Ectodermal cell (in vitro differentiated cells): ENCODE data around the gene C2.
"Not testable (repeated sequence)": the region's sequence is repeated elsewhere in the genome, so short reads cannot be mapped to it uniquely, and the experiment has no call there.

Experiments
- H3K27ac ChIP-seq: 2 replicates; pipeline ENCODE4 v1.7.0; 2013; ENCODE audit warnings: mild to moderate bottlenecking, low read depth, low read length; ENCODE audit not compliant: insufficient read depth, poor library complexity, severe bottlenecking
- H3K27me3 ChIP-seq: 2 replicates; pipeline ENCODE4 v1.7.0; 2013; ENCODE audit warnings: mild to moderate bottlenecking, low read length; ENCODE audit not compliant: insufficient read depth, control insufficient read depth, poor library complexity, severe bottlenecking
- H3K36me3 ChIP-seq: one replicate; pipeline ENCODE4 v1.7.0; 2013; ENCODE audit warnings: low read length; ENCODE audit not compliant: control insufficient read depth, insufficient read depth
- H3K4me1 ChIP-seq: one replicate; pipeline ENCODE4 v1.7.0; 2013; ENCODE audit warnings: low read length; ENCODE audit not compliant: control insufficient read depth, insufficient read depth
- H3K4me3 ChIP-seq: 2 replicates; pipeline ENCODE4 v1.7.0; 2013; ENCODE audit warnings: low read depth, low read length, control low read depth; ENCODE audit not compliant: insufficient read depth
- H3K9me3 ChIP-seq: 2 replicates; pipeline ENCODE4 v1.7.0; 2013; ENCODE audit warnings: mild to moderate bottlenecking, low read length, moderate library complexity; ENCODE audit not compliant: control insufficient read depth
- WGBS, 2 experiments: methylation state at CpG; one replicate each; pipeline ENCODE4 v1.1.7; 2013; ENCODE audit warnings: missing lambda C conversion rate in 2 of 2; 5-methylcytosine and 5-hydroxymethylcytosine counted together

C2 gene

GRCh38 chr6:31922942-31923341 is 4.6 kb upstream of the C2 start:
- H3K27me3 ChIP-seq: peaks cover 3% of the 10 kb centered on the region
- WGBS, 2 experiments: 31% methylated on average over 5 of the region's 5 CpGs
- no peak overlapping the region for H3K27ac ChIP-seq
- no peaks in the 10 kb centered on the region for H3K36me3 ChIP-seq
- H3K9me3 ChIP-seq: no peaks in the 10 kb centered on the region
- H3K4me3 ChIP-seq: no peak overlapping the region
- no peaks in the 10 kb centered on the region for H3K4me1 ChIP-seq

- no peak overlapping the region for H3K27ac ChIP-seq
Observed at GRCh38 chr6:31927863-31928671, 550 bp downstream of the C2 start.

GRCh38 chr6:31928672-31928939 is 1.1 kb downstream of the C2 start:
- H3K27me3 ChIP-seq: peaks cover 3% of the 10 kb centered on the region
- H3K36me3 ChIP-seq: no peaks in the 10 kb centered on the region
- H3K27ac ChIP-seq: no peak overlapping the region
- WGBS, 2 experiments: 92% methylated on average over 9 of the region's 9 CpGs
- H3K4me1 ChIP-seq: no peaks in the 10 kb centered on the region
- no peak overlapping the region for H3K4me3 ChIP-seq
- H3K9me3 ChIP-seq: no peaks in the 10 kb centered on the region

More at GRCh38 chr6:31927863-31928671, 550 bp downstream of the C2 start:
- Histone ChIP-seq H3K4me3 (no peak overlapping the region), H3K36me3 (no peaks in the 10 kb centered on the region), H3K4me1 (no peaks in the 10 kb centered on the region), H3K9me3 (no peaks in the 10 kb centered on the region), H3K27me3 (peaks cover 3% of the 10 kb centered on the region)
- WGBS, 2 experiments: 89 to 94% methylated on average over 11 of the region's 11 CpGs

GRCh38 chr6:31930962-31931361 is 3.4 kb downstream of the C2 start:
- 96 to 100% methylated on average over 1 of the region's 1 CpG for WGBS, 2 experiments
- Histone ChIP-seq H3K27me3 (no peaks in the 10 kb centered on the region), H3K27ac (no peak overlapping the region), H3K9me3 (no peaks in the 10 kb centered on the region), H3K4me3 (no peak overlapping the region), H3K36me3 (no peaks in the 10 kb centered on the region), H3K4me1 (no peaks in the 10 kb centered on the region)

- H3K27me3 ChIP-seq, H3K27ac ChIP-seq, H3K4me1 ChIP-seq, H3K9me3 ChIP-seq, H3K36me3 ChIP-seq, H3K4me3 ChIP-seq: not testable (repeated sequence)
- WGBS, 2 experiments: 96 to 98% methylated on average over 32 of the region's 32 CpGs
Observed at GRCh38 chr6:31932137-31932536, 4.6 kb downstream of the C2 start.

- no peak overlapping the region for H3K4me3 ChIP-seq
- no peak overlapping the region for H3K27ac ChIP-seq
- H3K27me3 ChIP-seq: no peaks in the 10 kb centered on the region
- WGBS, 2 experiments: 90 to 94% methylated on average over 19 of the region's 19 CpGs
- no peaks in the 10 kb centered on the region for H3K9me3 ChIP-seq
- no peaks in the 10 kb centered on the region for H3K4me1 ChIP-seq
- no peaks in the 10 kb centered on the region for H3K36me3 ChIP-seq
Observed at GRCh38 chr6:31933537-31933936, 6.0 kb downstream of the C2 start.

- H3K36me3 ChIP-seq: no peaks in the 10 kb centered on the region
- H3K27me3 ChIP-seq: no peaks in the 10 kb centered on the region
- 89 to 96% methylated on average over 3 of the region's 3 CpGs for WGBS, 2 experiments
- no peaks in the 10 kb centered on the region for H3K4me1 ChIP-seq
- no peak overlapping the region for H3K27ac ChIP-seq
- H3K4me3 ChIP-seq: no peak overlapping the region
- H3K9me3 ChIP-seq: no peaks in the 10 kb centered on the region
Observed at GRCh38 chr6:31935021-31935420, 7.5 kb downstream of the C2 start.

GRCh38 chr6:31935823-31936222 is 8.3 kb downstream of the C2 start:
- WGBS, 2 experiments: 86 to 88% methylated on average over 9 of the region's 9 CpGs
- Histone ChIP-seq H3K9me3 (no peaks in the 10 kb centered on the region), H3K4me1 (no peaks in the 10 kb centered on the region), H3K36me3 (no peaks in the 10 kb centered on the region), H3K27me3 (no peaks in the 10 kb centered on the region), H3K4me3 (no peak overlapping the region), H3K27ac (no peak overlapping the region)

GRCh38 chr6:31940256-31940664 is 12.7 kb downstream of the C2 start:
- H3K27ac ChIP-seq: no peak overlapping the region
- H3K4me1 ChIP-seq: peaks cover 1% of the 10 kb centered on the region
- no peak overlapping the region for H3K4me3 ChIP-seq
- H3K27me3 ChIP-seq: no peaks in the 10 kb centered on the region
- 47 to 55% methylated on average over 6 of the region's 6 CpGs for WGBS, 2 experiments
- H3K36me3 ChIP-seq: no peaks in the 10 kb centered on the region
- no peaks in the 10 kb centered on the region for H3K9me3 ChIP-seq

- Histone ChIP-seq H3K27ac (no peak overlapping the region), H3K4me3 (no peak overlapping the region), H3K27me3 (no peaks in the 10 kb centered on the region), H3K4me1 (peaks cover 8% of the 10 kb centered on the region), H3K9me3 (no peaks in the 10 kb centered on the region), H3K36me3 (no peaks in the 10 kb centered on the region)
- 84 to 89% methylated on average over 3 of the region's 3 CpGs for WGBS, 2 experiments
Observed at GRCh38 chr6:31943742-31944141, 16.2 kb downstream of the C2 start.

GRCh38 chr6:31945154-31945506 is 17.6 kb downstream of the C2 start:
- WGBS, 2 experiments: 89 to 91% methylated on average over 9 of the region's 9 CpGs
- Histone ChIP-seq H3K4me3 (no peak overlapping the region), H3K9me3 (no peaks in the 10 kb centered on the region), H3K36me3 (no peaks in the 10 kb centered on the region), H3K27me3 (no peaks in the 10 kb centered on the region), H3K27ac (no peak overlapping the region), H3K4me1 (peaks cover 8% of the 10 kb centered on the region)
